Transverse colon (tissue), 4 donors: Measurements from ENCODE around the gene SHISA3. TPM values are rescaled to one million over a fixed set of nuclear protein-coding genes. Genes with fewer than 3 reads are reported as not detected.

Experiments used
- DNase-seq: peaks from one replicate; pipeline ENCODE4 v3.0.0-alpha.2; 2019
- H3K27ac ChIP-seq, 4 donors: fragments of 200-600 bp; sonication (generic); 2 replicates each; pipeline ENCODE4 v1.5.1; 2016 to 2018; ENCODE audit warnings: inconsistent platforms in 4 of 4
- H3K27me3 ChIP-seq: fragments of 200-600 bp; sonication (generic); 2 replicates; pipeline ENCODE4 v1.5.1; 2017; ENCODE audit warnings: inconsistent platforms
- H3K36me3 ChIP-seq, 4 donors: fragments of 200-600 bp; sonication (generic); 2 replicates each; pipeline ENCODE4 v1.5.1; 2017 to 2019; ENCODE audit warnings: inconsistent platforms in 4 of 4
- H3K4me1 ChIP-seq, 4 donors: fragments of 200-600 bp; sonication (generic); 2 replicates each; pipeline ENCODE4 v1.5.1; 2017 to 2020; ENCODE audit warnings: inconsistent platforms in 4 of 4
- H3K4me3 ChIP-seq, 4 donors: fragments of 200-600 bp; sonication (generic); 1 replicate in 1 of 4; 2 replicates in 3 of 4; pipeline versions ENCODE4 v1.5.1 to v1.6.1; 2017 to 2019; ENCODE audit warnings: inconsistent platforms in 4 of 4
- H3K9me3 ChIP-seq, 2 donors: fragments of 200-600 bp; sonication (generic); 2 replicates each; pipeline ENCODE4 v1.5.1; 2017 to 2019; ENCODE audit warnings: inconsistent platforms in 2 of 2
- CTCF ChIP-seq, 5 experiments: fragments of 200-600 bp in 3 of 5; fragments of 450-650 bp in 2 of 5; sonication (generic) in 3 of 5; IDR thresholded peaks; 1 replicate in 2 of 5; 2 replicates in 3 of 5; pipeline ENCODE4 v1.5.1; 2016 to 2017; ENCODE audit warnings: antibody characterized with exemption in 5 of 5, inconsistent platforms in 3 of 5, mild to moderate bottlenecking in 2 of 5, moderate library complexity in 1 of 5
- EP300 ChIP-seq: sonication (generic); formaldehyde crosslinking; IDR thresholded peaks from one replicate; pipeline ENCODE4 v1.6.1; 2017; ENCODE audit warnings: antibody characterized with exemption, low read depth
- POLR2A ChIP-seq: fragments of 450-650 bp; IDR thresholded peaks from one replicate; pipeline ENCODE4 v1.6.1; 2016; ENCODE audit warnings: antibody characterized with exemption, mild to moderate bottlenecking, moderate library complexity
- POLR2AphosphoS5 ChIP-seq, 3 donors: sonication (generic); formaldehyde crosslinking; IDR thresholded peaks; one replicate each; pipeline ENCODE4 v1.6.1; 2016; ENCODE audit warnings: antibody characterized with exemption in 3 of 3
- WGBS, 2 donors: methylation state at CpG; one replicate each; pipeline ENCODE4 v1.1.5; 2018; ENCODE audit warnings: low coverage in 1 of 2; 5-methylcytosine and 5-hydroxymethylcytosine counted together
- in situ Hi-C, 4 donors: fragments of 200-750 bp; cut with MboI; loops; one replicate each; pipeline versions ENCODE4 v1.15.0 to v1.15.1; 2017; ENCODE audit warnings: low sequenced_read_pairs in 3 of 4, low pct_ligation_motif_present in 1 of 4, low pct_unique_long_range_greater_than_20kb in 1 of 4
- intact Hi-C: fragments of 100-400 bp; cut with DNase I; formaldehyde crosslinking; loops from one replicate; pipeline ENCODE4 v1.15.1; 2023; ENCODE audit warnings: low total_unique reads
- total RNA-seq, 4 donors: library from RNA; depleted of rRNA; stranded (reverse); fragments of >200 nt; gene quantifications; one replicate each; pipeline ENCODE4 v1.1.0, GENCODE V29; 2016

Gene SHISA3
- total RNA-seq, 4 donors from 2014 or later, result 1.1 to 1.7 (median 1.6) TPM; not detected in 1

GRCh38 chr4:42361456-42361855 is 35.8 kb upstream of the SHISA3 start:
- 91% methylated on average over 8 of the region's 8 CpGs; no CpG with 5 or more reads in 1 of the 2 donors for WGBS, 2 donors
- no peak for TF ChIP-seq CTCF (IDR thresholded peaks at IDR 0.05)
- no peak for TF ChIP-seq POLR2AphosphoS5 (IDR thresholded peaks at IDR 0.05)
- TF ChIP-seq EP300, result no peak
- no peak for TF ChIP-seq POLR2A
- Histone ChIP-seq H3K4me3 (no peak overlapping the region), H3K27me3 (no peaks in the 10 kb centered on the region), H3K9me3 (no peaks in the 10 kb centered on the region), H3K36me3 (no peaks in the 10 kb centered on the region), H3K4me1 (no peaks in the 10 kb centered on the region), H3K27ac (no peak overlapping the region)
- in situ Hi-C loops (no loop called here), intact Hi-C loops (no loop called here)
- no peak for DNase-seq

- H3K4me3 ChIP-seq, result no peak overlapping the region
- WGBS, 2 donors, result 59 to 60% methylated on average over 3 of the region's 3 CpGs
- in situ Hi-C loops (no loop called here), intact Hi-C loops (no loop called here)
- H3K27me3 ChIP-seq, result no peaks in the 10 kb centered on the region
- DNase-seq, result no peak
- H3K4me1 ChIP-seq, result no peaks in the 10 kb centered on the region
- H3K9me3 ChIP-seq, result no peaks in the 10 kb centered on the region
- H3K27ac ChIP-seq, result no peak overlapping the region
- TF ChIP-seq POLR2AphosphoS5 (IDR thresholded peaks at IDR 0.05) (no peak), POLR2A (no peak), EP300 (no peak), CTCF (IDR thresholded peaks at IDR 0.05) (no peak)
- H3K36me3 ChIP-seq, result no peaks in the 10 kb centered on the region
Observed at GRCh38 chr4:42362591-42362990, 34.7 kb upstream of the SHISA3 start.

GRCh38 chr4:42363614-42364013 is 33.7 kb upstream of the SHISA3 start:
- Histone ChIP-seq H3K27ac (no peak overlapping the region), H3K9me3 (no peaks in the 10 kb centered on the region), H3K27me3 (no peaks in the 10 kb centered on the region), H3K36me3 (no peaks in the 10 kb centered on the region), H3K4me1 (no peaks in the 10 kb centered on the region), H3K4me3 (no peak overlapping the region)
- TF ChIP-seq CTCF (IDR thresholded peaks at IDR 0.05) (no peak), POLR2AphosphoS5 (IDR thresholded peaks at IDR 0.05) (no peak), EP300 (no peak), POLR2A (no peak)
- no peak for DNase-seq
- in situ Hi-C loops (no loop called here), intact Hi-C loops (no loop called here)
- 86 to 92% methylated on average over 3 of the region's 3 CpGs for WGBS, 2 donors

- H3K9me3 ChIP-seq, result no peaks in the 10 kb centered on the region
- no peak overlapping the region for H3K27ac ChIP-seq
- in situ Hi-C loops (no loop called here), intact Hi-C loops (no loop called here)
- TF ChIP-seq POLR2AphosphoS5 (IDR thresholded peaks at IDR 0.05), result no peak
- TF ChIP-seq CTCF (IDR thresholded peaks at IDR 0.05), result no peak
- no peak for TF ChIP-seq EP300
- TF ChIP-seq POLR2A, result no peak
- no peak overlapping the region for H3K4me3 ChIP-seq
- H3K27me3 ChIP-seq, result no peaks in the 10 kb centered on the region
- H3K4me1 ChIP-seq, result no peaks in the 10 kb centered on the region
- no peak for DNase-seq
- no peaks in the 10 kb centered on the region for H3K36me3 ChIP-seq
Observed at GRCh38 chr4:42364266-42365053, 32.8 kb upstream of the SHISA3 start.
